DOHH2 (cell line): Measurements from ENCODE around the gene XRCC4.

Experiments
- H3F3A ChIP-seq: fragments of 200-600 bp; sonication (generic), shearing (Covaris generic); 2 replicates; pipeline ENCODE4 v1.6.0; 2016; ENCODE audit warnings: antibody characterized with exemption, mild to moderate bottlenecking; ENCODE audit not compliant: control insufficient read depth, insufficient read depth
- H3K27ac ChIP-seq: fragments of 200-600 bp; sonication (generic); 2 replicates; pipeline ENCODE4 v1.5.1; 2014; ENCODE audit warnings: low read depth, mild to moderate bottlenecking, low read length, moderate library complexity
- H3K27me3 ChIP-seq: fragments of 200-600 bp; sonication (generic); 2 replicates; pipeline ENCODE4 v1.6.1; 2014; ENCODE audit warnings: mild to moderate bottlenecking, low read length, mixed read lengths; ENCODE audit not compliant: control insufficient read depth
- H3K36me3 ChIP-seq: fragments of 200-600 bp; sonication (generic); 2 replicates; pipeline ENCODE4 v1.6.1; 2014; ENCODE audit warnings: mild to moderate bottlenecking, low read length, moderate library complexity, mixed read lengths; ENCODE audit not compliant: control insufficient read depth
- H3K4me1 ChIP-seq: fragments of 200-600 bp; sonication (generic); 2 replicates; pipeline ENCODE4 v1.6.1; 2014; ENCODE audit warnings: mild to moderate bottlenecking, low read length, mixed read lengths; ENCODE audit not compliant: control insufficient read depth
- H3K4me2 ChIP-seq: fragments of 200-600 bp; sonication (generic); 2 replicates; pipeline ENCODE4 v1.6.0; 2014; ENCODE audit warnings: mild to moderate bottlenecking, low read length, moderate library complexity
- H3K4me3 ChIP-seq: fragments of 200-600 bp; sonication (generic); 2 replicates; pipeline ENCODE4 v1.5.1; 2014; ENCODE audit warnings: mild to moderate bottlenecking, low read length, mixed read lengths
- H3K79me2 ChIP-seq: fragments of 200-600 bp; sonication (generic); 2 replicates; pipeline ENCODE4 v1.6.1; 2014; ENCODE audit warnings: mild to moderate bottlenecking, low read length, mixed read lengths; ENCODE audit not compliant: control insufficient read depth
- H3K9me2 ChIP-seq: fragments of 200-600 bp; sonication (generic); replicated peaks from 2 replicates; pipeline ENCODE4 v1.6.1; 2014; ENCODE audit warnings: mild to moderate bottlenecking, low read length, mixed read lengths; ENCODE audit not compliant: control insufficient read depth
- H3K9me3 ChIP-seq: fragments of 200-600 bp; sonication (generic); 2 replicates; pipeline ENCODE4 v1.6.1; 2014; ENCODE audit warnings: antibody characterized with exemption, low read length, mixed read lengths; ENCODE audit not compliant: control insufficient read depth, insufficient read depth
- H4K20me1 ChIP-seq: fragments of 200-600 bp; sonication (generic); 2 replicates; pipeline ENCODE4 v1.6.0; 2014; ENCODE audit warnings: low read depth, mild to moderate bottlenecking, antibody characterized with exemption, low read length, moderate library complexity; ENCODE audit not compliant: control insufficient read depth, insufficient read depth
- CTCF ChIP-seq: fragments of 200-600 bp; sonication (generic); IDR thresholded peaks from one replicate; pipeline ENCODE4 v1.5.1; 2014; ENCODE audit warnings: antibody characterized with exemption, mild to moderate bottlenecking, low read depth, low read length; ENCODE audit not compliant: poor library complexity, severe bottlenecking
- EZH2phosphoT487 ChIP-seq: fragments of 200-600 bp; sonication (generic); IDR thresholded peaks from 2 replicates; pipeline ENCODE4 v1.6.1; 2017; ENCODE audit warnings: borderline replicate concordance, mild to moderate bottlenecking, antibody characterized with exemption, low read length, moderate library complexity, mixed read lengths

XRCC4 gene

GRCh38 chr5:83368319-83368718 lies 291.0 kb downstream of the XRCC4 start:
- H3K36me3 ChIP-seq: no peaks in the 10 kb centered on the region
- H3K27ac ChIP-seq: no peak overlapping the region
- TF ChIP-seq CTCF (no peak), EZH2phosphoT487 (no peak)
- no peaks in the 10 kb centered on the region for H4K20me1 ChIP-seq
- no peaks in the 10 kb centered on the region for H3K9me2 ChIP-seq
- H3K4me1 ChIP-seq: no peaks in the 10 kb centered on the region
- no peaks in the 10 kb centered on the region for H3K79me2 ChIP-seq
- H3K27me3 ChIP-seq: 0 out of 2 replicates have a peak, but pooled peaks cover 3% of the 10 kb centered on the region
- H3K4me3 ChIP-seq: no peak overlapping the region
- H3K4me2 ChIP-seq: no peak overlapping the region
- no peaks in the 10 kb centered on the region for H3F3A ChIP-seq
- no peaks in the 10 kb centered on the region for H3K9me3 ChIP-seq

GRCh38 chr5:83368835-83369234 lies 291.5 kb downstream of the XRCC4 start:
- Histone ChIP-seq H3K27ac (no peak overlapping the region), H3K9me3 (no peaks in the 10 kb centered on the region), H4K20me1 (no peaks in the 10 kb centered on the region), H3F3A (no peaks in the 10 kb centered on the region), H3K9me2 (no peaks in the 10 kb centered on the region), H3K4me2 (no peak overlapping the region), H3K27me3 (0 out of 2 replicates have a peak, but pooled peaks cover 3% of the 10 kb centered on the region), H3K4me1 (no peaks in the 10 kb centered on the region), H3K79me2 (no peaks in the 10 kb centered on the region), H3K4me3 (no peak overlapping the region), H3K36me3 (no peaks in the 10 kb centered on the region)
- no peak for TF ChIP-seq CTCF
- no peak for TF ChIP-seq EZH2phosphoT487

GRCh38 chr5:83370957-83371356 lies 293.6 kb downstream of the XRCC4 start:
- Histone ChIP-seq H4K20me1 (no peaks in the 10 kb centered on the region), H3K27me3 (no peaks in the 10 kb centered on the region), H3K9me3 (no peaks in the 10 kb centered on the region), H3K79me2 (no peaks in the 10 kb centered on the region), H3K4me3 (no peak overlapping the region), H3K4me1 (no peaks in the 10 kb centered on the region), H3K36me3 (no peaks in the 10 kb centered on the region), H3K27ac (no peak overlapping the region), H3K9me2 (no peaks in the 10 kb centered on the region), H3F3A (no peaks in the 10 kb centered on the region), H3K4me2 (no peak overlapping the region)
- no peak for TF ChIP-seq CTCF
- no peak for TF ChIP-seq EZH2phosphoT487

GRCh38 chr5:83371726-83372125 lies 294.4 kb downstream of the XRCC4 start:
- H3K79me2 ChIP-seq: no peaks in the 10 kb centered on the region
- H3K9me2 ChIP-seq: no peaks in the 10 kb centered on the region
- H3K27me3 ChIP-seq: no peaks in the 10 kb centered on the region
- no peaks in the 10 kb centered on the region for H3K9me3 ChIP-seq
- no peak for TF ChIP-seq EZH2phosphoT487
- no peak for TF ChIP-seq CTCF
- H3K36me3 ChIP-seq: no peaks in the 10 kb centered on the region
- H3K4me1 ChIP-seq: no peaks in the 10 kb centered on the region
- no peaks in the 10 kb centered on the region for H3F3A ChIP-seq
- H3K4me2 ChIP-seq: no peak overlapping the region
- no peak overlapping the region for H3K27ac ChIP-seq
- no peaks in the 10 kb centered on the region for H4K20me1 ChIP-seq
- no peak overlapping the region for H3K4me3 ChIP-seq
